ENCODE measurements around the gene KIF3A.

DNA sequence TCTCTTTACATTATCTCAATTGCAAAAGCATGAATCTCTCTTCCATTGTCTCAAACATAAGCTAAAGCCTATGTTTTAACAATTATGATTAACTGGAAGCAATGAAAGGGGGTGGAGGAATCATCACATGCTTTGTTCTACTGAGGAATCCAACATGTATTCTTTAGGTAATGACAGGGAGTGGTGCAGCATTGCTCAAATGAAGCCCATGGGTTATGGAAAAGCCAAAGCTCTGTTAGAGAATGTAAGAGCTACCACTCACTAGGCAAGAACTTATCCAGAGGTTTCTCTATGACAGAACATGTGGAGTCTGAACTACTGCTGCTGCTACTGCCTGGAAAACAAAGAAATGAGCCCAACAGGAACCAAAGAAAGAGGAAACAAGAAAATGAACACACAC is 28.7 kb downstream of the KIF3A start:
- TF ChIP-seq, protein P1, sequence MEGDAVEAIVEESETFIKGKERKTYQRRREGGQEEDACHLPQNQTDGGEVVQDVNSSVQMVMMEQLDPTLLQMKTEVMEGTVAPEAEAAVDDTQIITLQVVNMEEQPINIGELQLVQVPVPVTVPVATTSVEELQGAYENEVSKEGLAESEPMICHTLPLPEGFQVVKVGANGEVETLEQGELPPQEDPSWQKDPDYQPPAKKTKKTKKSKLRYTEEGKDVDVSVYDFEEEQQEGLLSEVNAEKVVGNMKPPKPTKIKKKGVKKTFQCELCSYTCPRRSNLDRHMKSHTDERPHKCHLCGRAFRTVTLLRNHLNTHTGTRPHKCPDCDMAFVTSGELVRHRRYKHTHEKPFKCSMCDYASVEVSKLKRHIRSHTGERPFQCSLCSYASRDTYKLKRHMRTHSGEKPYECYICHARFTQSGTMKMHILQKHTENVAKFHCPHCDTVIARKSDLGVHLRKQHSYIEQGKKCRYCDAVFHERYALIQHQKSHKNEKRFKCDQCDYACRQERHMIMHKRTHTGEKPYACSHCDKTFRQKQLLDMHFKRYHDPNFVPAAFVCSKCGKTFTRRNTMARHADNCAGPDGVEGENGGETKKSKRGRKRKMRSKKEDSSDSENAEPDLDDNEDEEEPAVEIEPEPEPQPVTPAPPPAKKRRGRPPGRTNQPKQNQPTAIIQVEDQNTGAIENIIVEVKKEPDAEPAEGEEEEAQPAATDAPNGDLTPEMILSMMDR (IDR thresholded peaks at IDR 0.05) = no peak
- TF ChIP-seq EP300 (IDR thresholded peaks at IDR 0.05) = no peak

All from ovary (tissue), 3 donors.